Stimulated activated CD4-positive, alpha-beta T cell treated with anti-CD3 and anti-CD28 coated beads, Interleukin-12 subunit alpha, Interleukin-12 subunit beta, amount 100 ng/mL, for 4 hours (primary cell): ENCODE results near the gene TBC1D9.

Source experiments
- DNase-seq: peaks from one replicate; pipeline ENCODE4 v3.0.0-alpha.2; 2020

Gene TBC1D9

GRCh38 chr4:140719686-140720085 lies 36.5 kb downstream of the TBC1D9 start:
- DNase-seq = no peak

DNA sequence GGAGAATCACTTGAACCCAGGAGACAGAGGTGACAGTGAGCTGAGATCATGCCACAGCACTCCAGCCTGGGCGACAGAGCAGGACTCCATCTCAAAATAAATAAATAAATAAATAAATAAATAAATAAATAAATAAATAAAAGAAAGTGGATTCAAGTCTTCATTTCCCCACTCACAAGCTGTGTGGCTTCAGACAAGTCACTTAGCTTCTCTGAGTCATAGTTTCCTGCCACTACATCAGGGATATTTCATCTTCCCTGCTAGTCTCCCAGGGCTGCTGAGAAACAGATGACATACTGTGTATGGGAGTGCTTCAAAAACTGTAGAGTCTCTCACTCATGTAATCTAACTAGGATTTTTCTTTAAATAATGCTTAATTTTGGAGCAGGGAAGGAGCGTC lies 37.2 kb downstream of the TBC1D9 start:
- no peak for DNase-seq

GRCh38 chr4:140718241-140718952 lies 37.8 kb downstream of the TBC1D9 start:
- no peak for DNase-seq

GRCh38 chr4:140717313-140717712 lies 38.9 kb downstream of the TBC1D9 start:
- no peak for DNase-seq

- no peak for DNase-seq
Observed at GRCh38 chr4:140715119-140715518, 41.1 kb downstream of the TBC1D9 start.

GRCh38 chr4:140711910-140712309 lies 44.3 kb downstream of the TBC1D9 start:
- DNase-seq = no peak

- DNase-seq = no peak
Observed at GRCh38 chr4:140710908-140711622, 45.1 kb downstream of the TBC1D9 start.

DNA sequence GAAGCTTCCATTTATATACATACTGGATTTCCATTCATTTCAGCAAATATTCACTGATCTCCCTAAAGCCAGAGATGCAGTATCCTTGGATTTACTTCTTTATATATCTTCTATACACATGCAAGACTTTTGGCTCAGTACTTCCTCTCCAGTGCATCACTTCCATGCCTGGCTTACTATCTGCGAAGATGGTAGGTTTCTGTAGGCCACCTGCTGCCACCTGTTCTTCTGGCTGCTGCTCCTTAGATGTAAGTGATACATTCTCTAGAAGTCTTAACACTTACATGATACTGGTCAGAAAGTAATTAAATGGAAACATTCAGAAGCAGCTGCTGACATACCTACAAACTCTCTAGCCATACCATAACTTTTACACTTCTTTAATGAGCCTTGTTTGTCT lies 48.9 kb downstream of the TBC1D9 start:
- no peak for DNase-seq

DNA sequence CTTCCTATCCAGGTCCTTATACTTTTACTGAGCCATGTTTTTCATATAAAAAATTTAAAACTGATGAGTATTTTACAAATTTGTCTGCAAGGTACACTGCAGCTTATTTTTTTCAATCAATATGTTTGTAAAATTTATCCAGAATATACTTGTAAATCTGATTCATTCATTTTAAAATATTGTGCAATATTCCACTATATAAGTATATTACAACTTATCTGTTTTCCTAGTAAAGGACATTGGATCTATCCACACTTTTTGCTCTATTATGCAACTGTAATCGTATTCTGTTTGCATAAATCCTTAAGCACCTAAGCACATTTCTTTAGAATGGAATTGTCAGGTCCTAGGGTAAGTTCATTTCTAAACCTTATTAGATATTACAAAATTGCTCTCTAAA lies 49.5 kb downstream of the TBC1D9 start:
- no peak for DNase-seq

- no peak for DNase-seq
Observed at GRCh38 chr4:140706276-140706625, 49.9 kb downstream of the TBC1D9 start.

- no peak for DNase-seq
Observed at GRCh38 chr4:140705625-140706275, 50.4 kb downstream of the TBC1D9 start.

DNA sequence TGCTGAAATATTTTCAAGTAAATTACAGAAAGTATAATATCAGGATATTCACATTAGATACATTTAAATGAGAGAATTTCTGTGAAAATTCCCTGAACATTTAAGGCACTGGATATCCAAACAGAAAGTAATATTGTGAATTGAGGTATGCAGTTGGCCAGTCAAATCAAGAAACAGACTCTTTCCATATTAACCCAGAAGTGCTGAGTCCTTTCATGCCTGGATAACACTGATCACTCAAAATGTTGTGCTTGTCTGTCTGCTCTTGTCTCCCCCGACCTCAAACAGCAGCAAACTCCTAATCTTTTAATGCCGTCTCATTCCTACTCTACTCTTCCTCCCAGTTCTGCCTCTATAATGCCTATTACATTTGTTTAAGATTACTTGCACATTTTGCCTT lies 51.2 kb downstream of the TBC1D9 start:
- DNase-seq = no peak

DNA sequence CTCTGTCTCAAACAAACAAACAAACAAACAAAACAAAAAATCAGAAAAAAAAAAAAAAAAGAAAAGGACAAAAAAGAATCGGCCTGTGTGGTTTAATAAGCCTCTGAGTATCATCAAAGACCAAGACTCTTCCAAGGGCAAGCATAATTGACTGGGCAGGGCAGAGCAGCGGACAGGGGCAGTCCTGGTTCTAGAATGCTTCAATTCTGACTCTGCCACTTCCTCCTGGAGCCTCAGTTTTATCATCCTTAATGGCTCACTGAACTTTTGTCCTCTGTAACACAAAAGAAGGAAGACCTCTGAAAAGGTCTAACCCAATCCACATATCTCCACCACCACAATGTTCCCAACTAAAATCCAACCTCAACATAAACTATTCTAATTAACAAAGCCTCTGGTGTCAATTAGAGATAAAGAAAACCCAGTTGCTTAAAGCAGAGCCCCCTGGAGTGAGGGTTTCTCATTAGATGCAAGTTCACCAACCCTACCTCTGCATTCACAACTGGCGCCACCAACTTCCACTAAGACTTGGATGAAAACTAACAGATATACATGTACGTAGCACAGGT lies 51.7 kb downstream of the TBC1D9 start:
- DNase-seq = no peak

DNA sequence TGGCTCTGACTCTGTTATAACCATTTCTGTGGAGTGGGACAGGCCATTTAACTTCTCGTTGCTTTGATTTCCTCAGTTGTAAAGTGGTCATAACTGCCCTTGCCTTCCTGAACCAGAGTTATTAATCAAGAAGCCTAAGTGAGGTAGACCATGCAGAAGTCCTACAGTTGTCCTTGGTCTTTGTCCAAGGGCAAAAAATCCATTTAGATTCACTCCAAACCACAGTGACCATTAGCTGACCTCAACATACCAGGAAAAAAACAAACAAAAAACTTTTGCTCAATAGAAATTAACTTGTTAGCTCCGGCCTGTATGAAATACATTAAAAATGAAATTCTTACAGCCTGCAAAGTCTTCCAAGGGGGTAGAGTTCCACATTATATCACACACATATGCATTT lies 52.7 kb downstream of the TBC1D9 start:
- no peak for DNase-seq

DNA sequence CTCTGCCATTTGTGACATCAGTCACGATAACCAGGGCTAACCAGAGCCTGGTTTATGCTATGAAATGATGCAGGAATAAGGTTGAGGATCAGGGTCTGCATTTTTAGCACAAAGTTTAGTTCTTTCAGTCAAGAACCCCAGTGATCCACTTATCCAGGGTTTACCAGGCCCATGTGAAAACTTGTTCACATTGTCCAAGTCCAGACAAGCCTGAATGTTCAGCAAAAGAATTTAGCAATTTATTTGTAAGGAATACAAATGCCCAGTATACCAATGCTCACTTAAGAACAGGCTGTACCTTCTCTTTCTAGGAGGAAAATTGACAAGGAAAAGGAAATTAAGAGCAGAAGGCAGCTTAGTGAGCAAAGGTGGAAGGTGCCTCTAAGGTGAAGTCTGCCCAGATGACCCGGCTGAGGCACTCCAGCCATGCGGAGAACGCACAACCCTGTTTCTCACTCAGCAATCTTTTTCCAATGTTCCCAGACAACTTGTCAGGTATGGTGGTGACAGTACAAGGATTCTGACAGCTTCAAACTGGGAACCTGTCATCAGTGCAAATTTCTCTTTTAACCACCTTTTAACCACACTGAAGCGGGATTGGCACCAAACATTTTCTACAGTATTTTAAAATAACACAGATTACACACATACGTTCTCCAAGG lies 54.0 kb downstream of the TBC1D9 start:
- DNase-seq = no peak

GRCh38 chr4:140701071-140701470 lies 55.1 kb downstream of the TBC1D9 start:
- no peak for DNase-seq

GRCh38 chr4:140697709-140698560 lies 58.2 kb downstream of the TBC1D9 start:
- DNase-seq = no peak

DNA sequence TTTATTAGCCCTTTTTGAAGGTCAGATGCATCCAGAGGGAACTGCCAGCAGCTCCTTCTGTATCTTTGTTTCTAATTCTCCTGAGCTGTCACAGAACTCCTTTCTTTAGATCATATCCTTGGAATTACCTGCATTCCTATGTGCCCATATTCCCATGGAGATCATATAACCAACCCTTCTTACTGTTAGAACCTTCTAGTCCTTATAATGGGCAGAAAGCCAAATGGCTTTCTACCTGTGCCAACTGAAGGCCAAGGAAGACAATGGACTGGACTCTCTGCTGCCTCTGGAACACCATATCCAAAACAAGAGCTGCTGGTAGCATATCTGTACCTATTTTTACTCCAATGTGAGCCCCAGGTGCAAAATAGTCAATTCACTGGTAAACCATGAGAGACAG lies 60.7 kb downstream of the TBC1D9 start:
- DNase-seq = no peak

DNA sequence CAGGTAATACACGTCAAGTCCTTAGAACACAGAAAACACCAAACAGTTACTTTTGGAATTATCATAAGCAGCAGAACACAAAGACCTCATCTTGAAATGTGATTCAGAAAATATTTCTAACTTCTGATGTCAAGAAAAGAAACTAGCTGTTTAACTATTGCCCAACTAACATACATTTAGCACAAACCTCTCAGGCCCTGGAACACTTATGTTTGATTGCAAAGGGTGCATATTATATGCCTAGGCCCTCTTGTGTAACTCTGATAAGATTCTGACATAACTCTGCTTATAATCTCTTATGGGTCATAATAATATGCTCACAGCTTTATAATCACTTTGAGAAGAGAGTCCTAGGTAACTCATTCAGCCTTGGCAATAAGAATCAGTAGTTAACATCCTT lies 62.6 kb downstream of the TBC1D9 start:
- no peak for DNase-seq

- no peak for DNase-seq
Observed at GRCh38 chr4:140691369-140691768, 64.8 kb downstream of the TBC1D9 start.

DNA sequence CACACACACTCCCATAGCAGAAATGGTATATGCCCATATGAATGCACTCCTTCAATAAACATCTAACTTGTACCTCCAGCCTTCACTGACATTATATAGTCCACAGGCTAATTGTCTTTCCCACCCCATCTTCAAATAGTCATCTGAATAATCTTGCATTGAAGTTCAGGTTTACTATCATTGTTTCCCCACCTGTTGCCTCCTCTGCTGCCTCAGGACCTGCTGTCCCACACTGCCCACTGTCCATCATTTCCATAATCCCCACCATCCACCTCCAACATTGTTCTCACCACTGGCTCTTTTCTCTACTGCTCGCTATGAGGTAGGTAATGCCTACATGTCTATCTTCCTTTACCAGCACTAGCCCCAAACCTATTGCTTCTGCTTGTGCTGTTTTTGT lies 66.1 kb downstream of the TBC1D9 start:
- no peak for DNase-seq

GRCh38 chr4:140689623-140690022 lies 66.6 kb downstream of the TBC1D9 start:
- no peak for DNase-seq
